ENCODE measurements around the gene FAT2.

The FAT2 gene

DNA sequence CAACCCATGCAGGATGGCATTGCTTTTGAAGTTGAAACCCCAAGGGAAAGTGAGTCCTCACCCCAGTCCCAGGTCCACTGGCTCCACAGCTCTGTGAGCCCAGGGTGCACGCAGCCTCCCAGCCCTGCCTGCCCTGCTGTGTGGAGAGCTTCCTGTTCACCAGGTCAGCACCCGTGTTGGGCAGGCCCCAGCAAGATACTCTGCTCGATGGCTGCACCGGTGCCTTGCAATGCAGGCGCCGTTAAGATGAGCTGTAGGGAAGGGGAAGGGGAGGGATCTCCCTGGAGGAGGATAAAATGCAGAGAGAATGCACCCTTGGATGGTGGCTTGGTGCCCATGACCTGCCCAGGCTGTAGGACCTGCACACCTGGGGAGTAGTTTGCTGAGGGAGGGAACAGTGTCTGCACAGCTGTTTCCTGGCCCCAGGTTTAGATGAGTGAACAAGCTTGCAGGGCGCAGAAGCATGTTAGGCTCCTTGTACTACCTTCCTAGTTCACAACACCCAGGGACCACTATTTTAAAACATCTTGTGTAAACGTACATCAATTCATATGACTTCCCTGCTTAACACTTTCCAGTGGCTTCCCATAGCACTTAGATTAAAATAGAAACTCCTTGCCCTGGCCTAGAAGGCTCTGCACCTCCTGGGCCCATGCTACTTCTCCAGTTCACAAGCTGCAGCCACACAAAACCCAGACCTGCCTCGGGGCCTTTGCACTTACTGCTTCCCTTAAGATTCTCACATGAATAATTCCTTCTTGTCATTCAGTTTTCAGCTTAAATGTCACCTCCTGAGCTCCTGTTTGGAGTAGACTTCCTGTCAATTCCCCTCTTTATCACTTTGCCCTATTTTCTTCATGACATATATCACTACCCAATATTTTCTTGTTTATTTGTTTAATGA, 19.6 kb downstream of the FAT2 start:
- DNase-seq (ENCODE audit: extremely low read depth, low read depth), result no peak
- TF ChIP-seq CTCF (IDR thresholded peaks at IDR 0.05; ENCODE audit: low read depth, low read length), result no peak

- TF ChIP-seq CTCF (IDR thresholded peaks at IDR 0.05; ENCODE audit: low read depth, low read length), result no peak
- no peak for DNase-seq (ENCODE audit: extremely low read depth, low read depth)
Measured at GRCh38 chr5:151570512-151571269, 20.4 kb downstream of the FAT2 start.

DNA sequence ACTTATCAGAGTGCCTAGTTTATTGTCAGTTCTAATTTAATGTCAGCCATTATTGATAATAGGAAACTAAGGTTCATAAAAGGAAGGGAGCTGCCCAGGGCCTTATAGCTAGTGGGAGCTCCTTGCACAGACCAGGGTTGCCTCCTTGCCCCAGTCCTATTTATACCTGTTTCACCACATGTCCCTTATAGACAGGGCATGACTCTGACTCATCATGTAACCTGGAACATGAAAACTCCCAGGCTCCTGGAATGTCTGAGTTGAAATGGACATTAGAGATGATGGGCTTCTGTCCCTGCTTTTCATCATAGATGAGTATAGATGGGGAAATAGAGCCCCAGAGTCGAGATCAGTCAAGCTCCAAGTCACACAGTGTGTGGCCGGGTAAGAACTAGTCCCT, 21.1 kb downstream of the FAT2 start:
- no peak for TF ChIP-seq CTCF (IDR thresholded peaks at IDR 0.05; ENCODE audit: low read depth, low read length)
- DNase-seq (ENCODE audit: extremely low read depth, low read depth), result no peak

- DNase-seq (ENCODE audit: extremely low read depth, low read depth), result no peak
- no peak for TF ChIP-seq CTCF (IDR thresholded peaks at IDR 0.05; ENCODE audit: low read depth, low read length)
Measured at GRCh38 chr5:151569132-151570046, 21.7 kb downstream of the FAT2 start.

GRCh38 chr5:151568036-151568435, 23.1 kb downstream of the FAT2 start:
- no peak for TF ChIP-seq CTCF (IDR thresholded peaks at IDR 0.05; ENCODE audit: low read depth, low read length)
- DNase-seq (ENCODE audit: extremely low read depth, low read depth), result no peak

GRCh38 chr5:151565971-151566370, 25.2 kb downstream of the FAT2 start:
- no peak for DNase-seq (ENCODE audit: extremely low read depth, low read depth)
- TF ChIP-seq CTCF (IDR thresholded peaks at IDR 0.05; ENCODE audit: low read depth, low read length), result no peak

Measured in AG09319 (cell line).